Measurements from ENCODE around the gene TLR10. TPM values are rescaled to one million over a fixed set of nuclear protein-coding genes. Genes with fewer than 3 reads are reported as not detected.

Gene TLR10
- total RNA-seq, 1 donor from 2014 or later, result not detected

DNA sequence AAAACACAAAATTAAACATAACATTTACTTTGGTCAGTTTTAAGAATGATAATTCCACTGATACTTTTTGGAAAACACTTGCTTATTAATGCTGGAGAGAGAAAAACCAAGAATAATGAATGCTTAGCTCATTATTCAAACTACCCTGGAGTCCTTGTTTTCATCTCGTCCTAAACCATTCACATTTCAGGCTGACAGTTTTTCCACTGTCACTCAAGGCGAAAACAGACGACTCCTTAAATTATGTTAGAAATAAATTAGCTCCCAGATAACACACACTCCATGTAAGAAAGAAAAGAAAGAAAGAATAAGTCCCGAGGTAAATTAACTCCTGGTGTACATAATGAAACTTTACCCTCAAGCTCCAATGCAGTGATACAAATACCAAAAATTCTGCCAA is 33.5 kb downstream of the TLR10 start:
- H3K27ac Mint-ChIP-seq (ENCODE audit: unreplicated experiment), result no peak overlapping the region
- no peak for TF ChIP-seq CTCF (IDR thresholded peaks at IDR 0.05; ENCODE audit: partially characterized antibody, unreplicated experiment)

DNA sequence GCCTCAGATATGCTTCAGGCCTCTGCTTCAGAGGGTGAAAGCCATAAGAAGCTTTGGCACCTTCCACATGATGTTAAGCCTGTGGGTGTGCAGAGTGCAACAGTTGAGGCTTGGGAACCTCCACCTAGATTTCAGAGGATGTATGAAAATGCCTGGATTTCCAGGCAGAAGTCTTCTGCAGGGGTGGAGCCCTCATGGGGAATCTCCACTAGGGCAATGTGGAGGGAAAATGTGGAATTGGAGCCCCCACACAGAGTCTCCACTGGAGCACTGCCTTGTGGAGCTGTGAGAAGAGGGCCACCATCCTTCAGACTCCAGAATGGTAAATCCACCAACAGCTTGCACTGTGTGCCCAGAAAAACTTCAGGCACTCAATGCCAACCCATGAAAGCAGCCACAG is 35.2 kb downstream of the TLR10 start:
- H3K27me3 Mint-ChIP-seq (ENCODE audit: unreplicated experiment), result peaks cover 4% of the 10 kb centered on the region
- peaks cover 13% of the 10 kb centered on the region for H3K4me1 Mint-ChIP-seq (ENCODE audit: low read depth, unreplicated experiment)
- H3K9me3 Mint-ChIP-seq (ENCODE audit: unreplicated experiment), result peaks cover 9% of the 10 kb centered on the region
- no peak overlapping the region for H3K4me3 Mint-ChIP-seq (ENCODE audit: unreplicated experiment)
- H3K27ac Mint-ChIP-seq (ENCODE audit: unreplicated experiment), result no peak overlapping the region
- peaks cover 20% of the 10 kb centered on the region for H3K36me3 Mint-ChIP-seq (ENCODE audit: unreplicated experiment)
- no peak for TF ChIP-seq CTCF (IDR thresholded peaks at IDR 0.05; ENCODE audit: partially characterized antibody, unreplicated experiment)
- DNase-seq, result no peak

More for the DNA sequence above, 33.5 kb downstream of the TLR10 start:
- peaks cover 6% of the 10 kb centered on the region for H3K4me1 Mint-ChIP-seq (ENCODE audit: low read depth, unreplicated experiment)
- DNase-seq, result no peak
- H3K4me3 Mint-ChIP-seq (ENCODE audit: unreplicated experiment), result no peak overlapping the region
- peaks cover 1% of the 10 kb centered on the region for H3K27me3 Mint-ChIP-seq (ENCODE audit: unreplicated experiment)
- peaks cover 20% of the 10 kb centered on the region for H3K36me3 Mint-ChIP-seq (ENCODE audit: unreplicated experiment)
- peaks cover 7% of the 10 kb centered on the region for H3K9me3 Mint-ChIP-seq (ENCODE audit: unreplicated experiment)

GRCh38 chr4:38745881-38746280 is 36.9 kb downstream of the TLR10 start:
- peaks cover 4% of the 10 kb centered on the region for H3K27me3 Mint-ChIP-seq (ENCODE audit: unreplicated experiment)
- H3K36me3 Mint-ChIP-seq (ENCODE audit: unreplicated experiment), result peaks cover 20% of the 10 kb centered on the region
- TF ChIP-seq CTCF (IDR thresholded peaks at IDR 0.05; ENCODE audit: partially characterized antibody, unreplicated experiment), result no peak
- H3K9me3 Mint-ChIP-seq (ENCODE audit: unreplicated experiment), result peaks cover 7% of the 10 kb centered on the region
- no peak for DNase-seq
- H3K4me1 Mint-ChIP-seq (ENCODE audit: low read depth, unreplicated experiment), result peaks cover 7% of the 10 kb centered on the region
- H3K4me3 Mint-ChIP-seq (ENCODE audit: unreplicated experiment), result no peak overlapping the region
- no peak overlapping the region for H3K27ac Mint-ChIP-seq (ENCODE audit: unreplicated experiment)

DNA sequence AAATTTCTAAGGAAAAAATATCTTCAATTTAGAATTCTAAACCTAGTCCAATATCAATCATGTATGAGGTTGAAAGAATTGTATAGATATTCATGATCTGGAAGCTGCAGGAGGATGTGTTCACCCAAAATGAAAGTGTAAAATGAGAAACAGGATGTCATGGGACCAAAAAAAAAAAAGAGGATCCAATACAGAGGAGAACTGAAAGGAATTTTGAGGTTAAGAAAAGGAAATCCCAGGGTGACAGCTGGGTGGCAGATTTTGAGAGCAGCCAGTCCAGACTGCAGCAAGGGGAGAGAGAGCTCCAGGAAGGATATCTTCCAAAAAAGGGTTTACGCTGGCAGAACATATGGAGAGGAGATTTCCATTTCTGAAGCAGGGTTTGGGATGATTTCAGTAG is 38.9 kb downstream of the TLR10 start:
- Mint-ChIP-seq H3K4me1 (ENCODE audit: low read depth, unreplicated experiment) (peaks cover 11% of the 10 kb centered on the region), H3K27me3 (ENCODE audit: unreplicated experiment) (peaks cover 4% of the 10 kb centered on the region), H3K27ac (ENCODE audit: unreplicated experiment) (peak overlapping the region; percentile 56), H3K9me3 (ENCODE audit: unreplicated experiment) (peaks cover 5% of the 10 kb centered on the region), H3K4me3 (ENCODE audit: unreplicated experiment) (peak overlapping the region; percentile 26), H3K36me3 (ENCODE audit: unreplicated experiment) (peaks cover 18% of the 10 kb centered on the region)
- TF ChIP-seq CTCF (IDR thresholded peaks at IDR 0.05; ENCODE audit: partially characterized antibody, unreplicated experiment), result no peak
- DNase-seq, result no peak

DNA sequence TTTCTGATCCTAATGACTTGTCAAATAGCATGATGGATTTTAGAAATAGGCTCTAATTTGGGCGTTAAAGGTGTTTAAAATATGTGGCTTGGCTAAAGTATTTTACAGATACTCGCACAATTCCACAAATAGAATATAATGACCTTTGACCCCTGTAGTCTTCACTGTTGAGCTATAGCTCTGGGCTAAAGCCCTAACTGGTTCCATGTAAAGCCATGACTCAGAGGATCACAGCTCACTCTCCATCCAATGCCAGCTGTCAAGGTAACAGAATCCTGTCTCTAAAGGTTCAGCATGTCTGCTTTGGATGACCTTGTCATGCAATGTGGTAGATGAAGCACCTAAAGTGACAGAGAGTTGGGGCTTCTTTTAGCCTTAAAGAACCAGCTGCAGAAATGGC is 42.5 kb downstream of the TLR10 start:
- DNase-seq, result no peak
- Mint-ChIP-seq H3K9me3 (ENCODE audit: unreplicated experiment) (peaks cover 2% of the 10 kb centered on the region), H3K27me3 (ENCODE audit: unreplicated experiment) (peaks cover 2% of the 10 kb centered on the region), H3K27ac (ENCODE audit: unreplicated experiment) (no peak overlapping the region), H3K4me1 (ENCODE audit: low read depth, unreplicated experiment) (peaks cover 11% of the 10 kb centered on the region), H3K36me3 (ENCODE audit: unreplicated experiment) (no peaks in the 10 kb centered on the region), H3K4me3 (ENCODE audit: unreplicated experiment) (no peak overlapping the region)
- no peak for TF ChIP-seq CTCF (IDR thresholded peaks at IDR 0.05; ENCODE audit: partially characterized antibody, unreplicated experiment)

Data from glutamatergic neuron (in vitro differentiated cells).